Smooth muscle cell (in vitro differentiated cells): ENCODE results near the gene GRID2IP. TPM values are rescaled to one million over a fixed set of nuclear protein-coding genes. Genes with fewer than 3 reads are reported as not detected.

Experiments
- DNase-seq: peaks from one replicate; lab custom pipeline; 2025; ENCODE audit not compliant: unreplicated experiment; lab: John Stamatoyannopoulos, UW
- H2AFZ ChIP-seq: fragments of 200-600 bp; sonication (generic); 2 replicates; pipeline ENCODE4 v1.6.0; 2016; ENCODE audit warnings: antibody characterized with exemption, low read depth, mild to moderate bottlenecking
- H3F3A ChIP-seq: fragments of 200-600 bp; sonication (generic); 2 replicates; pipeline ENCODE4 v1.6.0; 2017; ENCODE audit warnings: antibody characterized with exemption, low read depth
- H3K27ac ChIP-seq: fragments of 200-600 bp; sonication (generic); 2 replicates; pipeline ENCODE4 v1.5.1; 2016; ENCODE audit warnings: low read depth, mild to moderate bottlenecking
- H3K27me3 ChIP-seq: fragments of 200-600 bp; sonication (generic); 2 replicates; pipeline ENCODE4 v1.6.1; 2016; ENCODE audit warnings: low read depth, mild to moderate bottlenecking
- H3K36me3 ChIP-seq: fragments of 200-600 bp; sonication (generic); 2 replicates; pipeline ENCODE4 v1.5.1; 2016; ENCODE audit warnings: low read depth
- H3K4me1 ChIP-seq: fragments of 200-600 bp; sonication (generic); 2 replicates; pipeline ENCODE4 v1.5.1; 2016; ENCODE audit warnings: low read depth
- H3K4me2 ChIP-seq: fragments of 200-600 bp; sonication (generic); 2 replicates; pipeline ENCODE4 v1.6.0; 2016; ENCODE audit warnings: mild to moderate bottlenecking
- H3K4me3 ChIP-seq: fragments of 200-600 bp; sonication (generic); 2 replicates; pipeline ENCODE4 v1.5.1; 2016; ENCODE audit warnings: mild to moderate bottlenecking
- H3K79me2 ChIP-seq: fragments of 200-600 bp; sonication (generic); 2 replicates; pipeline ENCODE4 v1.6.0; 2016; ENCODE audit warnings: low read depth, mild to moderate bottlenecking
- H3K9ac ChIP-seq: fragments of 200-600 bp; sonication (generic); 2 replicates; pipeline ENCODE4 v1.6.0; 2016; ENCODE audit warnings: low read depth
- H3K9me3 ChIP-seq: fragments of 200-600 bp; sonication (generic); replicated peaks from 2 replicates; pipeline ENCODE4 v1.5.1; 2016; ENCODE audit warnings: low read depth
- H4K20me1 ChIP-seq: fragments of 200-600 bp; sonication (generic); 2 replicates; pipeline ENCODE4 v1.6.0; 2016; ENCODE audit warnings: low read depth
- whole genome bisulfite sequencing: methylation state at CpG from one replicate; pipeline ENCODE4 v1.1.7; 2016; ENCODE audit warnings: low lambda C conversion rate; 5-methylcytosine and 5-hydroxymethylcytosine counted together
- polyA plus RNA-seq: library from polyadenylated mRNA; unstranded; fragments of >200 nt; fragmentation: Nextera tagmentation; extraction: Ambion mirVana; gene quantifications from 2 replicates; pipeline ENCODE4 v1.2.1, GENCODE V29; 2016
- total RNA-seq: library from RNA; depleted of rRNA; stranded (reverse); fragments of >200 nt; gene quantifications from 2 replicates; pipeline ENCODE4 v1.2.3, GENCODE V29; 2014
- TF ChIP-seq, protein P1 (sequence below): fragments of 200-600 bp; sonication (generic); IDR thresholded peaks from 2 replicates; pipeline ENCODE4 v1.5.1; 2017; ENCODE audit warnings: borderline replicate concordance, mild to moderate bottlenecking, antibody characterized with exemption; ENCODE audit not compliant: insufficient read depth, poor library complexity, severe bottlenecking

Gene GRID2IP
- total and polyA plus RNA-seq, 2 experiments from 2014 or later: not detected

DNA sequence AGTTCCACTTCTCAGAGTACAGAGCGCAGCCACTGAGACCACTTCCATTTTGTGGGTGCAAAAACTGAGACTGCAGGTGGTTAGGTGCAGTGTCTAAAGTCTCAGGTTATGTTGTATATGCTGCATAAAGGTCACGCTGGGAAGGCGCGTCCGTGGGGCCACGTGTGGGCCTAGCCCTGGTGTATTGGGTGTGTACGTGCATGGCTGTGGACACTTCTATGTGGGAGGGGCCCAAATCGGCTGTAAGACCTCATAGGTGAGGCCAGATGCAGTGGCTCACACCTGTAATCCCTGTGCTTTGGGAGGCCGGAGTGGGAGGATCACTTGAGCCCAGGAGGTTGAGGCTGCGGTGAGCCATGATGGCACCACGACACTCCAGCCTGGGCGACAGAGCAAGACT lies 37.7 kb downstream of the GRID2IP start:
- Histone ChIP-seq H3F3A (no peaks in the 10 kb centered on the region), H3K4me1 (no peaks in the 10 kb centered on the region), H3K9ac (no peak overlapping the region), H2AFZ (no peak overlapping the region), H3K27ac (no peak overlapping the region), H3K36me3 (no peaks in the 10 kb centered on the region), H4K20me1 (no peaks in the 10 kb centered on the region), H3K79me2 (no peaks in the 10 kb centered on the region), H3K27me3 (no peaks in the 10 kb centered on the region), H3K4me2 (no peak overlapping the region), H3K4me3 (no peak overlapping the region), H3K9me3 (no peaks in the 10 kb centered on the region)
- 97% methylated on average over 9 of the region's 12 CpGs for WGBS
- TF ChIP-seq, protein P1, sequence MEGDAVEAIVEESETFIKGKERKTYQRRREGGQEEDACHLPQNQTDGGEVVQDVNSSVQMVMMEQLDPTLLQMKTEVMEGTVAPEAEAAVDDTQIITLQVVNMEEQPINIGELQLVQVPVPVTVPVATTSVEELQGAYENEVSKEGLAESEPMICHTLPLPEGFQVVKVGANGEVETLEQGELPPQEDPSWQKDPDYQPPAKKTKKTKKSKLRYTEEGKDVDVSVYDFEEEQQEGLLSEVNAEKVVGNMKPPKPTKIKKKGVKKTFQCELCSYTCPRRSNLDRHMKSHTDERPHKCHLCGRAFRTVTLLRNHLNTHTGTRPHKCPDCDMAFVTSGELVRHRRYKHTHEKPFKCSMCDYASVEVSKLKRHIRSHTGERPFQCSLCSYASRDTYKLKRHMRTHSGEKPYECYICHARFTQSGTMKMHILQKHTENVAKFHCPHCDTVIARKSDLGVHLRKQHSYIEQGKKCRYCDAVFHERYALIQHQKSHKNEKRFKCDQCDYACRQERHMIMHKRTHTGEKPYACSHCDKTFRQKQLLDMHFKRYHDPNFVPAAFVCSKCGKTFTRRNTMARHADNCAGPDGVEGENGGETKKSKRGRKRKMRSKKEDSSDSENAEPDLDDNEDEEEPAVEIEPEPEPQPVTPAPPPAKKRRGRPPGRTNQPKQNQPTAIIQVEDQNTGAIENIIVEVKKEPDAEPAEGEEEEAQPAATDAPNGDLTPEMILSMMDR: no peak
- DNase-seq: no peak

DNA sequence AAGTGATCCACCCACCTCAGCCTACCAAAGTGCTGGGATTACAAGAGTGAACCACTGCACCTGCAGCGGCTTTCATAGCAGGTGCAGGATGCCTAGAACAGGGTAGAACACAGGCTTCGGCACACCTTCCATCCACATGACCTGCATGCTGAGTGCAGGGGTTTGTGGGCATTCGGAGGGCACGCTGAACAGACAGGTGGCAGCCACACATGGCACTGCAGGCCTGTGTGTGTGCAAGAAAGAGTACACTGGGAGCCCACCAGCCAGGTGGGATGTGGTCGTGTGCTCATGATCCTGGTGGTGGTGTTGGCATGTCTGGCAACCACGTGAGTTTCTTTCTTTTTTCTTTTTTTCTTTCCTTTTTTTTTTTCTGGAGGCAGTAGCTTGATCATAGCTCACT lies 38.4 kb downstream of the GRID2IP start:
- TF ChIP-seq, protein P1: no peak
- Histone ChIP-seq H3K27me3 (no peaks in the 10 kb centered on the region), H3K36me3 (no peaks in the 10 kb centered on the region), H4K20me1 (no peaks in the 10 kb centered on the region), H3K9me3 (no peaks in the 10 kb centered on the region), H3K79me2 (no peaks in the 10 kb centered on the region), H3K4me2 (no peak overlapping the region), H3K27ac (no peak overlapping the region), H3K4me1 (no peaks in the 10 kb centered on the region), H3K9ac (no peak overlapping the region), H3K4me3 (no peak overlapping the region), H3F3A (no peaks in the 10 kb centered on the region), H2AFZ (no peak overlapping the region)
- no peak for DNase-seq
- WGBS: 88% methylated on average over 6 of the region's 6 CpGs

DNA sequence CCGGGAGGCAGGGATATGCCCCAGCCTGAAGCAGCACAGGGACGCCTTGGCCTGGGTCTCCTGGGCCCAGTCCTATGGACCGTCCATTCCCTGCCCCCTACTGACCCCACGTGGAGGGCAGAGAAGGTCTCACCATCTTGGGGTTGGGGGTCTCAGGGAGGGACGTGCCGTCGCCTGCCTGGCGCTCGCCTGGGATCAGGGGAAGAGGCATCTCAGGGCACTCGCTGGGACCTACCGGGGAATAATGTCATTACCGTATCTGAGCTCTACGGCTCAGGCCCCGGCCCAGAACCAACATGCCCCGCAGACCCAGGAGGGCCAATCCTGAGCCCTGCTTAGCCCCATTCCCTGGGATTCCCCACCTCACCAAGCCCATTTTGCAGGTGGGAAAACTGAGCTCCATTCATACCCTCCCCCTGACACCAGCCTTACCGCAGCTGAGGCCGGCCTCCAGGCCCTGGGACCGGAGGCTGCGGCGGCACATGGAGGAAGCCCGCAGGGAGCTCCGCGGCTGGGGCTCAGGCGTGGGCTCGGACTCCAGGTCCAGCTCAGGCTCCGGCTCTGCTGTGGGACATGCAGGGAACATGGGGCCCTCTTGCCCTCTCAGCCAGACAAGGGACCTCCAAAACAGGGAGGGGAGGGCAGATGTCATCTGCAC lies 40.7 kb downstream of the GRID2IP start:
- no peak overlapping the region for H3K27ac ChIP-seq
- no peak for DNase-seq
- H3K36me3 ChIP-seq: no peaks in the 10 kb centered on the region
- H3F3A ChIP-seq: no peaks in the 10 kb centered on the region
- H3K9me3 ChIP-seq: no peaks in the 10 kb centered on the region
- H4K20me1 ChIP-seq: no peaks in the 10 kb centered on the region
- 95% methylated on average over 26 of the region's 26 CpGs for WGBS
- no peaks in the 10 kb centered on the region for H3K79me2 ChIP-seq
- no peaks in the 10 kb centered on the region for H3K4me1 ChIP-seq
- no peak overlapping the region for H3K4me2 ChIP-seq
- TF ChIP-seq, protein P1: no peak
- no peak overlapping the region for H3K9ac ChIP-seq
- H2AFZ ChIP-seq: no peak overlapping the region
- no peak overlapping the region for H3K4me3 ChIP-seq
- no peaks in the 10 kb centered on the region for H3K27me3 ChIP-seq

DNA sequence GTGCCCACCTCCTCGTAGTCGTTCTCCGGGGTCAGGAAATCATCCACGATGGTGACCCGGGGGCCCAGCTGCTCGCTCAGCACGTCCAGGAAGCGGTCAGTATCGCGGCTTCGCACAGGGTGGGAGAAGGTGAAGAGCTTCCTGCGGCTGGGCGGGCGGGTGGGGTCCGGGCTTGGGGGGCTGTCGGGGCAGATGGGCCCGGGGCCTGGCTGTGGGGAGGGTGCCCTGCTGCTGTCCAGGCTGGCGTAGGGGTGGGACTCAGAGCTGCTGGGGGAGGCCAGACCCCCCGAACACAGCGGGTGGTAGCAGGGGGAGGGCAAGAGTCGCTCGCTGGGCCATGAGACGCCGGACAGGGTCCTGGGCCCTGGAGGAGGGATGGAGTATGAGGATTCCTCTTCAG lies 42.3 kb downstream of the GRID2IP start:
- TF ChIP-seq, protein P1: no peak
- Histone ChIP-seq H3K27me3 (no peaks in the 10 kb centered on the region), H3F3A (no peaks in the 10 kb centered on the region), H3K27ac (no peak overlapping the region), H4K20me1 (no peaks in the 10 kb centered on the region), H3K4me3 (no peak overlapping the region), H3K9me3 (no peaks in the 10 kb centered on the region), H3K36me3 (no peaks in the 10 kb centered on the region), H3K79me2 (no peaks in the 10 kb centered on the region), H3K4me2 (no peak overlapping the region), H3K9ac (no peak overlapping the region), H3K4me1 (no peaks in the 10 kb centered on the region), H2AFZ (no peak overlapping the region)
- DNase-seq: no peak
- WGBS: 96% methylated on average over 22 of the region's 24 CpGs
